Activated naive CD8-positive, alpha-beta T cell (primary cell): Measurements from ENCODE around the gene PKIG.
"Not testable (repeated sequence)": the region's sequence is repeated elsewhere in the genome, so short reads cannot be mapped to it uniquely, and the experiment has no call there.

Source experiments
- H3K27ac Mint-ChIP-seq: one replicate; pipeline ENCODE4 v1.8.0; 2021; ENCODE audit warnings: mixed read lengths
- H3K27me3 Mint-ChIP-seq: one replicate; pipeline ENCODE4 v1.8.0; 2021; ENCODE audit warnings: mixed read lengths
- H3K36me3 Mint-ChIP-seq: one replicate; pipeline ENCODE4 v1.8.0; 2021; ENCODE audit warnings: mixed read lengths
- H3K4me1 Mint-ChIP-seq: one replicate; pipeline ENCODE4 v1.8.0; 2021; ENCODE audit warnings: low read depth, mixed read lengths
- H3K4me3 Mint-ChIP-seq: one replicate; pipeline ENCODE4 v1.8.0; 2021; ENCODE audit warnings: mild to moderate bottlenecking, mixed read lengths
- H3K9me3 Mint-ChIP-seq: one replicate; pipeline ENCODE4 v1.8.0; 2021; ENCODE audit warnings: low read depth, mixed read lengths

PKIG gene

GRCh38 chr20:44581515-44581914 lies 864 bp upstream of the PKIG start:
- Mint-ChIP-seq H3K4me1 (peaks cover 12% of the 10 kb centered on the region), H3K27ac (no peak overlapping the region), H3K9me3 (no peaks in the 10 kb centered on the region), H3K4me3 (no peak overlapping the region), H3K27me3 (no peaks in the 10 kb centered on the region), H3K36me3 (peaks cover 2% of the 10 kb centered on the region)

- no peaks in the 10 kb centered on the region for H3K9me3 Mint-ChIP-seq
- peaks cover 2% of the 10 kb centered on the region for H3K36me3 Mint-ChIP-seq
- H3K4me1 Mint-ChIP-seq = peaks cover 3% of the 10 kb centered on the region
- H3K27ac Mint-ChIP-seq = no peak overlapping the region
- H3K27me3 Mint-ChIP-seq = no peaks in the 10 kb centered on the region
- no peak overlapping the region for H3K4me3 Mint-ChIP-seq
Measured at GRCh38 chr20:44583157-44583556, 778 bp downstream of the PKIG start.

GRCh38 chr20:44584162-44584561 lies 1.8 kb downstream of the PKIG start:
- Mint-ChIP-seq H3K4me3 (no peak overlapping the region), H3K4me1 (no peaks in the 10 kb centered on the region), H3K36me3 (no peaks in the 10 kb centered on the region), H3K27ac (no peak overlapping the region), H3K9me3 (no peaks in the 10 kb centered on the region), H3K27me3 (no peaks in the 10 kb centered on the region)

GRCh38 chr20:44585057-44585963 lies 2.9 kb downstream of the PKIG start:
- H3K9me3 Mint-ChIP-seq = no peaks in the 10 kb centered on the region

GRCh38 chr20:44586289-44586911 lies 4.0 kb downstream of the PKIG start:
- H3K27ac Mint-ChIP-seq = no peak overlapping the region
- H3K4me3 Mint-ChIP-seq = no peak overlapping the region
- H3K9me3 Mint-ChIP-seq = no peaks in the 10 kb centered on the region
- no peaks in the 10 kb centered on the region for H3K27me3 Mint-ChIP-seq
- H3K36me3 Mint-ChIP-seq = no peaks in the 10 kb centered on the region
- H3K4me1 Mint-ChIP-seq = no peaks in the 10 kb centered on the region

More at GRCh38 chr20:44585057-44585963, 2.9 kb downstream of the PKIG start:
- Mint-ChIP-seq H3K36me3 (no peaks in the 10 kb centered on the region), H3K27me3 (no peaks in the 10 kb centered on the region), H3K27ac (no peak overlapping the region), H3K4me1 (no peaks in the 10 kb centered on the region), H3K4me3 (no peak overlapping the region)

- H3K36me3 Mint-ChIP-seq = no peaks in the 10 kb centered on the region
- no peak overlapping the region for H3K27ac Mint-ChIP-seq
- H3K4me1 Mint-ChIP-seq = no peaks in the 10 kb centered on the region
- no peaks in the 10 kb centered on the region for H3K9me3 Mint-ChIP-seq
- no peaks in the 10 kb centered on the region for H3K27me3 Mint-ChIP-seq
- no peak overlapping the region for H3K4me3 Mint-ChIP-seq
Measured at GRCh38 chr20:44587035-44587980, 4.9 kb downstream of the PKIG start.

- H3K36me3 Mint-ChIP-seq, H3K4me1 Mint-ChIP-seq, H3K27me3 Mint-ChIP-seq, H3K27ac Mint-ChIP-seq, H3K4me3 Mint-ChIP-seq, H3K9me3 Mint-ChIP-seq: not testable (repeated sequence)
Measured at GRCh38 chr20:44588321-44588720, 5.9 kb downstream of the PKIG start.

GRCh38 chr20:44589537-44589936 lies 7.2 kb downstream of the PKIG start:
- Mint-ChIP-seq H3K9me3 (no peaks in the 10 kb centered on the region), H3K4me3 (no peak overlapping the region), H3K4me1 (no peaks in the 10 kb centered on the region), H3K36me3 (no peaks in the 10 kb centered on the region), H3K27ac (no peak overlapping the region), H3K27me3 (no peaks in the 10 kb centered on the region)

- Mint-ChIP-seq H3K36me3 (no peaks in the 10 kb centered on the region), H3K27ac (no peak overlapping the region)
Measured at GRCh38 chr20:44590980-44591778, 8.8 kb downstream of the PKIG start.

GRCh38 chr20:44592366-44592765 lies 10.0 kb downstream of the PKIG start:
- H3K27ac Mint-ChIP-seq = no peak overlapping the region
- H3K4me1 Mint-ChIP-seq = no peaks in the 10 kb centered on the region
- no peaks in the 10 kb centered on the region for H3K9me3 Mint-ChIP-seq
- no peaks in the 10 kb centered on the region for H3K36me3 Mint-ChIP-seq
- no peaks in the 10 kb centered on the region for H3K27me3 Mint-ChIP-seq
- H3K4me3 Mint-ChIP-seq = no peak overlapping the region

More at GRCh38 chr20:44590980-44591778, 8.8 kb downstream of the PKIG start:
- H3K4me1 Mint-ChIP-seq = no peaks in the 10 kb centered on the region
- no peaks in the 10 kb centered on the region for H3K27me3 Mint-ChIP-seq
- no peak overlapping the region for H3K4me3 Mint-ChIP-seq
- no peaks in the 10 kb centered on the region for H3K9me3 Mint-ChIP-seq

GRCh38 chr20:44593751-44594150 lies 11.4 kb downstream of the PKIG start:
- H3K4me1 Mint-ChIP-seq = peaks cover 10% of the 10 kb centered on the region
- H3K27ac Mint-ChIP-seq = no peak overlapping the region
- H3K27me3 Mint-ChIP-seq = no peaks in the 10 kb centered on the region
- no peak overlapping the region for H3K4me3 Mint-ChIP-seq
- H3K9me3 Mint-ChIP-seq = no peaks in the 10 kb centered on the region
- no peaks in the 10 kb centered on the region for H3K36me3 Mint-ChIP-seq

GRCh38 chr20:44594730-44595129 lies 12.4 kb downstream of the PKIG start:
- H3K27ac Mint-ChIP-seq = no peak overlapping the region
- H3K9me3 Mint-ChIP-seq = no peaks in the 10 kb centered on the region
- peaks cover 18% of the 10 kb centered on the region for H3K4me1 Mint-ChIP-seq
- no peaks in the 10 kb centered on the region for H3K36me3 Mint-ChIP-seq
- no peaks in the 10 kb centered on the region for H3K27me3 Mint-ChIP-seq
- no peak overlapping the region for H3K4me3 Mint-ChIP-seq

- Mint-ChIP-seq H3K9me3 (no peaks in the 10 kb centered on the region), H3K36me3 (no peaks in the 10 kb centered on the region), H3K4me1 (peaks cover 29% of the 10 kb centered on the region), H3K27ac (no peak overlapping the region), H3K4me3 (no peak overlapping the region), H3K27me3 (no peaks in the 10 kb centered on the region)
Measured at GRCh38 chr20:44596010-44596409, 13.6 kb downstream of the PKIG start.

GRCh38 chr20:44596876-44597275 lies 14.5 kb downstream of the PKIG start:
- H3K9me3 Mint-ChIP-seq = no peaks in the 10 kb centered on the region
- H3K4me1 Mint-ChIP-seq = peaks cover 35% of the 10 kb centered on the region
- no peaks in the 10 kb centered on the region for H3K27me3 Mint-ChIP-seq
- H3K4me3 Mint-ChIP-seq = no peak overlapping the region
- H3K36me3 Mint-ChIP-seq = no peaks in the 10 kb centered on the region
- no peak overlapping the region for H3K27ac Mint-ChIP-seq
